Measurements from ENCODE around the gene TAOK1.
"Not testable (repeated sequence)": the region's sequence is repeated elsewhere in the genome, so short reads cannot be mapped to it uniquely, and the experiment has no call there.

TAOK1 gene

GRCh38 chr17:29557085-29557738 is 167.0 kb downstream of the TAOK1 start:
- Histone ChIP-seq H3K36me3 (peaks cover 0 to 10% (median 0%) of the 10 kb centered on the region in 11 experiments; a peak in 6 of 22 replicates), H3K27ac (peak overlapping the region in 1 of 11 experiments; percentile 89; a peak in 1 of 22 replicates), H3K4me3 (no peak overlapping the region), H4K20me1 (peaks cover 0 to 8% (median 0%) of the 10 kb centered on the region in 11 experiments; a peak in 2 of 22 replicates), H3K4me2 (peak overlapping the region in 6 of 11 experiments; percentile 94 to 100 (median 96); a peak in 8 of 22 replicates), H3K27me3 (no peaks in the 10 kb centered on the region), H3K4me1 (peaks cover 32 to 56% (median 52%) of the 10 kb centered on the region in 10 experiments), H3K9ac (no peak overlapping the region), H3K9me3 (replicated peaks in 1 of 11) (no peaks in the 10 kb centered on the region)
- TF ChIP-seq Cebpa-rat (IDR thresholded peaks at IDR 0.05) = no peak

- H3K27me3 ChIP-seq = no peaks in the 10 kb centered on the region
- no peaks in the 10 kb centered on the region for H3K9me3 ChIP-seq (replicated peaks in 1 of 11)
- TF ChIP-seq Cebpa-rat (IDR thresholded peaks at IDR 0.05) = no peak
- peak overlapping the region in 7 of 11 experiments; percentile 34 to 100 (median 96); a peak in 13 of 22 replicates for H3K4me2 ChIP-seq
- H3K27ac ChIP-seq = peak overlapping the region in 3 of 11 experiments; percentile 16 to 89 (median 37); a peak in 4 of 22 replicates
- H3K4me3 ChIP-seq = no peak overlapping the region
- H3K9ac ChIP-seq = no peak overlapping the region
- peaks cover 0 to 15% (median 0%) of the 10 kb centered on the region in 11 experiments; a peak in 6 of 22 replicates for H3K36me3 ChIP-seq
- H4K20me1 ChIP-seq = peaks cover 0 to 14% (median 0%) of the 10 kb centered on the region in 11 experiments; a peak in 2 of 22 replicates
- peaks cover 38 to 61% (median 57%) of the 10 kb centered on the region in 10 experiments for H3K4me1 ChIP-seq
Measured at GRCh38 chr17:29557739-29558116, 167.6 kb downstream of the TAOK1 start.

- peak overlapping the region in 7 of 11 experiments; percentile 34 to 100 (median 96); a peak in 13 of 22 replicates for H3K4me2 ChIP-seq
- peaks cover 0 to 20% (median 0%) of the 10 kb centered on the region in 11 experiments; a peak in 6 of 22 replicates for H3K36me3 ChIP-seq
- not testable (repeated sequence) for H3K27me3 ChIP-seq; H3K4me3 ChIP-seq; H3K9me3 ChIP-seq (replicated peaks in 1 of 11); H3K9ac ChIP-seq
- H4K20me1 ChIP-seq = peaks cover 0 to 16% (median 0%) of the 10 kb centered on the region in 11 experiments; a peak in 2 of 22 replicates
- peaks cover 42 to 65% (median 61%) of the 10 kb centered on the region in 10 experiments for H3K4me1 ChIP-seq
- peak overlapping the region in 4 of 11 experiments; percentile 16 to 89 (median 82); a peak in 4 of 22 replicates for H3K27ac ChIP-seq
Measured at GRCh38 chr17:29558139-29558538, 168.0 kb downstream of the TAOK1 start.

- peak overlapping the region; percentile 67 to 76 (median 71); a peak in 19 of 22 replicates for H3K9ac ChIP-seq
- peaks cover 57 to 80% (median 76%) of the 10 kb centered on the region in 10 experiments for H3K4me1 ChIP-seq
- peaks cover 0 to 22% (median 0%) of the 10 kb centered on the region in 11 experiments; a peak in 6 of 22 replicates for H3K36me3 ChIP-seq
- H3K4me3 ChIP-seq = peak overlapping the region in 8 of 10 experiments; percentile 14 to 48 (median 38); a peak in 9 of 20 replicates
- TF ChIP-seq Cebpa-rat (IDR thresholded peaks at IDR 0.05) = no peak
- no peaks in the 10 kb centered on the region for H3K9me3 ChIP-seq (replicated peaks in 1 of 11)
- H3K27ac ChIP-seq = peak overlapping the region; percentile 71 to 89 (median 82); a peak in 21 of 22 replicates
- peaks cover 0 to 25% (median 5%) of the 10 kb centered on the region in 11 experiments; a peak in 7 of 22 replicates for H4K20me1 ChIP-seq
- H3K27me3 ChIP-seq = no peaks in the 10 kb centered on the region
- peak overlapping the region; percentile 94 to 100 (median 96) for H3K4me2 ChIP-seq
Measured at GRCh38 chr17:29559640-29560039, 169.5 kb downstream of the TAOK1 start.

GRCh38 chr17:29560316-29560715 is 170.2 kb downstream of the TAOK1 start:
- Histone ChIP-seq H3K4me3 (peak overlapping the region; percentile 15 to 55 (median 43); a peak in 17 of 20 replicates), H3K27ac (peak overlapping the region; percentile 71 to 89 (median 82); a peak in 21 of 22 replicates), H3K27me3 (no peaks in the 10 kb centered on the region), H4K20me1 (peaks cover 0 to 32% (median 11%) of the 10 kb centered on the region in 11 experiments; a peak in 8 of 22 replicates), H3K9ac (peak overlapping the region; percentile 67 to 76 (median 71)), H3K36me3 (peaks cover 0 to 22% (median 0%) of the 10 kb centered on the region in 11 experiments; a peak in 6 of 22 replicates), H3K9me3 (replicated peaks in 1 of 11) (no peaks in the 10 kb centered on the region), H3K4me2 (peak overlapping the region; percentile 94 to 100 (median 96)), H3K4me1 (peaks cover 64 to 87% (median 83%) of the 10 kb centered on the region in 10 experiments)
- TF ChIP-seq Cebpa-rat (IDR thresholded peaks at IDR 0.05) = no peak

GRCh38 chr17:29561554-29562517 is 171.7 kb downstream of the TAOK1 start:
- Histone ChIP-seq H4K20me1 (peaks cover 0 to 37% (median 15%) of the 10 kb centered on the region in 11 experiments; a peak in 8 of 22 replicates), H3K36me3 (peaks cover 0 to 22% (median 0%) of the 10 kb centered on the region in 11 experiments; a peak in 6 of 22 replicates), H3K27ac (peak overlapping the region; percentile 71 to 89 (median 82)), H3K4me2 (peak overlapping the region; percentile 94 to 100 (median 96)), H3K9me3 (replicated peaks in 1 of 11) (no peaks in the 10 kb centered on the region), H3K27me3 (no peaks in the 10 kb centered on the region), H3K4me3 (peak overlapping the region; percentile 22 to 55 (median 42); a peak in 18 of 20 replicates), H3K9ac (peak overlapping the region; percentile 67 to 76 (median 71)), H3K4me1 (peaks cover 69 to 95% (median 88%) of the 10 kb centered on the region in 10 experiments)
- TF ChIP-seq Cebpa-rat (IDR thresholded peaks at IDR 0.05) = no peak

GRCh38 chr17:29562615-29563014 is 172.5 kb downstream of the TAOK1 start:
- Histone ChIP-seq H3K9me3 (replicated peaks in 1 of 11) (no peaks in the 10 kb centered on the region), H3K9ac (peak overlapping the region; percentile 54 to 76 (median 71)), H3K4me1 (peaks cover 69 to 88% (median 81%) of the 10 kb centered on the region in 10 experiments), H4K20me1 (peaks cover 0 to 37% (median 15%) of the 10 kb centered on the region in 11 experiments; a peak in 8 of 22 replicates), H3K4me2 (peak overlapping the region; percentile 94 to 100 (median 96)), H3K27me3 (no peaks in the 10 kb centered on the region), H3K27ac (peak overlapping the region; percentile 71 to 89 (median 82)), H3K4me3 (peak overlapping the region in 8 of 10 experiments; percentile 35 to 55 (median 43); a peak in 15 of 20 replicates), H3K36me3 (peaks cover 0 to 22% (median 0%) of the 10 kb centered on the region in 11 experiments; a peak in 6 of 22 replicates)
- no peak for TF ChIP-seq Cebpa-rat (IDR thresholded peaks at IDR 0.05)

GRCh38 chr17:29563816-29564215 is 173.7 kb downstream of the TAOK1 start:
- H3K27ac ChIP-seq = peak overlapping the region in 4 of 11 experiments; percentile 27 to 89 (median 84); a peak in 4 of 22 replicates
- H4K20me1 ChIP-seq = peaks cover 0 to 38% (median 15%) of the 10 kb centered on the region in 11 experiments; a peak in 8 of 22 replicates
- peaks cover 66 to 77% (median 69%) of the 10 kb centered on the region in 10 experiments for H3K4me1 ChIP-seq
- H3K9me3 ChIP-seq (replicated peaks in 1 of 11) = no peaks in the 10 kb centered on the region
- no peaks in the 10 kb centered on the region for H3K27me3 ChIP-seq
- H3K4me2 ChIP-seq = peak overlapping the region; percentile 94 to 100 (median 96)
- H3K36me3 ChIP-seq = peaks cover 0 to 18% (median 0%) of the 10 kb centered on the region in 11 experiments; a peak in 6 of 22 replicates
- peak overlapping the region in 6 of 10 experiments; percentile 74 to 83 (median 78); a peak in 8 of 20 replicates for H3K4me3 ChIP-seq
- TF ChIP-seq Cebpa-rat (IDR thresholded peaks at IDR 0.05) = no peak
- peak overlapping the region in 7 of 11 experiments; percentile 26 to 94 (median 88); a peak in 7 of 22 replicates for H3K9ac ChIP-seq
